ENCODE data around the gene NDUFA11.

The NDUFA11 gene

DNA sequence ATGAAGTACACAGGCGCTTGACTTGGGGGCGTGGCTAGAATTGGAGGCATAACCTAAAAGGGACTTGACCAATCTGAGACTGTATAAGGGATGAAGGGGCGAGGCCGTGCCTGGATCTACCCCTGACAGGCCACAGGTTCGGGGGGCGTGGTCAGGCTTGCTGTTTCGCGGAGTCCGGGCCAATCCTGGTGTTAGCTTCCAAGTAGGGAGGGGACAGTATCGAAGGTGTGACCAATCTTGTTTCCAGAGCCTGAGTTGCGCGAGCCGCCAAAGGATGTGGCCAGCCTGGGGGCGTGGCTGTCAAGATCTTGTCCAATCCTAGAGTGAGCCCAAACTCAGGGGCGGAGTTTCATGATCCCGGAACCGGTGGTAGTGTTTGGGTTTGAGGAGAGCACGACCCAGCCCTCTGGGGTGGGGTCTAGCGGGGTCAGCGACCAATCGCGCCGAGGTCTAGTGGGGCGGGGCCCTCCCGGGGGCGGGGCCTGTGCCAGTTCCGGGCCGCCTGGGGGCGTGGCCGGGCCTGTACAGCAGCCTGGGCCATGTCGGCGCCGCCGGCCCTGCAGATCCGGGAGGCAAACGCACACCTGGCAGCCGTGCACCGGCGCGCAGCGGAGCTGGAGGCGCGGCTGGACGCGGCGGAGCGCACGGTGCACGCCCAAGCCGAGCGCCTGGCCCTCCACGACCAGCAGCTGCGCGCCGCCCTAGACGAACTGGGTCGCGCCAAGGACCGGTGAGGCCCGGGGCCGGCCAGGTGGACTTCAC is 943 bp upstream of the NDUFA11 start, which contains the start of gene VMAC:
Gene VMAC (plus strand): TSS at position 521 of the 762 bp plus-strand sequence. CDS start 19 bp downstream, at position 540.
- DNase-seq (ENCODE audit: insufficient read length): peak; percentile 96
- 0 out of 2 replicates have a peak, but pooled peaks have one; percentile 37 for TF ChIP-seq POLR2AphosphoS5 (IDR thresholded peaks at IDR 0.05; ENCODE audit: low read depth, low read length)
- peak; percentile 72; the same call in 1 of the 2 replicates for TF ChIP-seq POLR2A (IDR thresholded peaks at IDR 0.05; ENCODE audit: low read depth, low read length)
- peak; percentile 59 for TF ChIP-seq TAF1 (IDR thresholded peaks at IDR 0.05; ENCODE audit: borderline replicate concordance, low read depth, low read length)
- no peak for FAIRE-seq

- FAIRE-seq (no peak), DNase-seq (ENCODE audit: insufficient read length) (no peak)
- TF ChIP-seq POLR2AphosphoS5 (IDR thresholded peaks at IDR 0.05; ENCODE audit: low read depth, low read length) (no peak), POLR2A (IDR thresholded peaks at IDR 0.05; ENCODE audit: low read depth, low read length) (no peak), TAF1 (IDR thresholded peaks at IDR 0.05; ENCODE audit: borderline replicate concordance, low read depth, low read length) (no peak)
These were observed 450 bp downstream of the NDUFA11 start for GRCh38 chr19:5903056-5903623.

- DNase-seq (ENCODE audit: insufficient read length) (no peak), FAIRE-seq (no peak)
- no peak for TF ChIP-seq POLR2AphosphoS5 (IDR thresholded peaks at IDR 0.05; ENCODE audit: low read depth, low read length)
- no peak for TF ChIP-seq TAF1 (IDR thresholded peaks at IDR 0.05; ENCODE audit: borderline replicate concordance, low read depth, low read length)
These were observed 2.6 kb downstream of the NDUFA11 start for GRCh38 chr19:5900976-5901375.

- DNase-seq (ENCODE audit: insufficient read length): no peak
- TF ChIP-seq POLR2A (IDR thresholded peaks at IDR 0.05; ENCODE audit: low read depth, low read length): no peak
- TF ChIP-seq TAF1 (IDR thresholded peaks at IDR 0.05; ENCODE audit: borderline replicate concordance, low read depth, low read length): no peak
- 0 out of 2 replicates have a peak, but pooled peaks have one; percentile 17 for TF ChIP-seq POLR2AphosphoS5 (IDR thresholded peaks at IDR 0.05; ENCODE audit: low read depth, low read length)
- no peak for FAIRE-seq
These were observed 3.7 kb downstream of the NDUFA11 start for GRCh38 chr19:5899728-5900526.

GRCh38 chr19:5897189-5897969 is 6.2 kb downstream of the NDUFA11 start:
- TF ChIP-seq TAF1 (IDR thresholded peaks at IDR 0.05; ENCODE audit: borderline replicate concordance, low read depth, low read length) (no peak), POLR2AphosphoS5 (IDR thresholded peaks at IDR 0.05; ENCODE audit: low read depth, low read length) (no peak), POLR2A (IDR thresholded peaks at IDR 0.05; ENCODE audit: low read depth, low read length) (no peak)
- DNase-seq (ENCODE audit: insufficient read length) (no peak), FAIRE-seq (no peak)

DNA sequence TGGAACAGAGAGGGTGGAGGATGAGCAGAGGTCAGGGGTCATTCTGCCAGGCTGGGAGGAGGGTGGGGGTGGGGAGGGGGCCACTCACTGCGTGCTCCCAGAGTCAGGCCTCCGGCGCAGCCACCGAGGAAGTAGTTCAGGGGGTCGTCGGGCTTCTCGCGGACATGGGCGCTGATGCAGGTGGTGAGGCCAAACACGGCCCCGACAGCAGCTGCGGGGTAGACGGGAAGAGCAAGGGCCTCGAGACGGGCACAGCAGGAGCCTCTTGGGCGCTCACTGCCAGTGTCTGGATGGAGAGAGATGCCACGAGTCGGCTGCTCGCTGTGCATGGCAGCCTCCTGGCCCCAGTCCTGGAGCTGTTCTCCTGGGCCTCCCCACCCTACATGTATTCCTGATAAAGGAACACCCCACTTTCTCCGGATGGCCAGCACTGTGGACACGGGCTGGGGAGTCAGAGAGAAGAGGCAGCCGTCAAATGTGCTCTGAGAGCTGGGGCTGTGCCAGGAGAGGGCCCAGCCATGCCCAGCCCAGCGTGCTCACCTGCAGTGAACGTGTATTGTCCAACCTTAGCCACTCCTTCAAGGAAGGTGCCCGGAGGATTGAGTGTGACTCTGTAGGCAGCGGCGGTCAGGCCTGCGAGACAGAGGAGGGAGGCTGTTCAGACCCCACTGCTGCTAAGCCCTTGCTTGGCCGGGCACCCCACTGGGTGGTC is 7.1 kb downstream of the NDUFA11 start:
- TF ChIP-seq POLR2AphosphoS5 (IDR thresholded peaks at IDR 0.05; ENCODE audit: low read depth, low read length) (no peak), TAF1 (IDR thresholded peaks at IDR 0.05; ENCODE audit: borderline replicate concordance, low read depth, low read length) (no peak), POLR2A (IDR thresholded peaks at IDR 0.05; ENCODE audit: low read depth, low read length) (no peak)
- DNase-seq (ENCODE audit: insufficient read length) (no peak), FAIRE-seq (no peak)

GRCh38 chr19:5895890-5896289 is 7.7 kb downstream of the NDUFA11 start:
- FAIRE-seq (no peak), DNase-seq (ENCODE audit: insufficient read length) (no peak)
- TF ChIP-seq POLR2AphosphoS5 (IDR thresholded peaks at IDR 0.05; ENCODE audit: low read depth, low read length) (no peak), POLR2A (IDR thresholded peaks at IDR 0.05; ENCODE audit: low read depth, low read length) (no peak), TAF1 (IDR thresholded peaks at IDR 0.05; ENCODE audit: borderline replicate concordance, low read depth, low read length) (no peak)

DNA sequence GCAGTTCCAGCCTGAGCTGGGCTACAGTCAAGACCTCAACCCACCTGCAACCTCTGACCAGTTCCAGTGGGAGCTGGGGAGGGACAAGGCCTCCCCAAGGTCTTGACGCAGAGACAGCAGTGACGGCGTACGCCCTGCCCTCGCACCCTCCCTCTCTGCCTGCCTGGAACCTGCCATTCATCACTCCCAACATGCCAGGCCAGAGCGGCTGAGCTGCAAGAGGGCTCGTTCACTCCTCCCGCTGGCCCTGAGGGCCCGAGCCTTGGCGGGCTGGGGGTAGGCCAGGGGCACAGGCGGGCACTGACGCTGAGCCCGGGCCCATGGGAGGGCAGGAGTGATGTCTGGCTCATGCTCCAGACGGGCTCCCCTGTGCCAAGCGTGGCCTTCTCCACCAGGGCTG is 8.2 kb downstream of the NDUFA11 start:
- TF ChIP-seq POLR2AphosphoS5 (IDR thresholded peaks at IDR 0.05; ENCODE audit: low read depth, low read length) (no peak), TAF1 (IDR thresholded peaks at IDR 0.05; ENCODE audit: borderline replicate concordance, low read depth, low read length) (no peak), POLR2A (IDR thresholded peaks at IDR 0.05; ENCODE audit: low read depth, low read length) (no peak)
- no peak for FAIRE-seq

GRCh38 chr19:5894704-5895349 is 8.8 kb downstream of the NDUFA11 start:
- DNase-seq (ENCODE audit: insufficient read length) (no peak), FAIRE-seq (no peak)
- no peak for TF ChIP-seq POLR2AphosphoS5 (IDR thresholded peaks at IDR 0.05; ENCODE audit: low read depth, low read length)
- TF ChIP-seq TAF1 (IDR thresholded peaks at IDR 0.05; ENCODE audit: borderline replicate concordance, low read depth, low read length): no peak
- TF ChIP-seq POLR2A (IDR thresholded peaks at IDR 0.05; ENCODE audit: low read depth, low read length): no peak

More for the DNA sequence above, 8.2 kb downstream of the NDUFA11 start:
- no peak for DNase-seq (ENCODE audit: insufficient read length)

Measured in GM12892 (cell line).